ENCODE measurements around the gene RACK1.
"Not testable (repeated sequence)": the region's sequence is repeated elsewhere in the genome, so short reads cannot be mapped to it uniquely, and the experiment has no call there.

Gene RACK1

GRCh38 chr5:181214249-181214648 is 29.5 kb downstream of the RACK1 start:
- DNase-seq (ENCODE audit: low read depth) = not testable (repeated sequence)

GRCh38 chr5:181212934-181213333 is 30.8 kb downstream of the RACK1 start:
- DNase-seq (ENCODE audit: low read depth) = no peak

- no peak for DNase-seq (ENCODE audit: low read depth)
These were observed 31.6 kb downstream of the RACK1 start for GRCh38 chr5:181212080-181212479.

GRCh38 chr5:181211208-181211607 is 32.5 kb downstream of the RACK1 start:
- DNase-seq (ENCODE audit: low read depth) = no peak

- DNase-seq (ENCODE audit: low read depth) = not testable (repeated sequence)
These were observed 33.0 kb downstream of the RACK1 start for GRCh38 chr5:181210698-181211097.

GRCh38 chr5:181210148-181210547 is 33.6 kb downstream of the RACK1 start:
- not testable (repeated sequence) for DNase-seq (ENCODE audit: low read depth)

- not testable (repeated sequence) for DNase-seq (ENCODE audit: low read depth)
These were observed 34.7 kb downstream of the RACK1 start for GRCh38 chr5:181209006-181209405.

- no peak for DNase-seq (ENCODE audit: low read depth)
These were observed 35.8 kb downstream of the RACK1 start for GRCh38 chr5:181207960-181208253.

- no peak for DNase-seq (ENCODE audit: low read depth)
These were observed 36.3 kb downstream of the RACK1 start for GRCh38 chr5:181207214-181207959.

- DNase-seq (ENCODE audit: low read depth) = no peak
These were observed 37.7 kb downstream of the RACK1 start for GRCh38 chr5:181205761-181206649.

GRCh38 chr5:181204826-181205760 is 38.6 kb downstream of the RACK1 start, which contains the start of gene TRIM7:
TRIM7 (minus strand) TSS chr5:181205196; CDS start chr5:181205110, 86 bp downstream.
- no peak for DNase-seq (ENCODE audit: low read depth)

GRCh38 chr5:181204113-181204825 is 39.4 kb downstream of the RACK1 start:
- DNase-seq (ENCODE audit: low read depth) = no peak

- DNase-seq (ENCODE audit: low read depth) = no peak
These were observed 40.0 kb downstream of the RACK1 start for GRCh38 chr5:181203777-181204112.

GRCh38 chr5:181203093-181203711 is 40.5 kb downstream of the RACK1 start:
- no peak for DNase-seq (ENCODE audit: low read depth)

- DNase-seq (ENCODE audit: low read depth) = no peak
These were observed 42.9 kb downstream of the RACK1 start for GRCh38 chr5:181200816-181201215.

GRCh38 chr5:181199881-181200638 is 43.6 kb downstream of the RACK1 start:
- DNase-seq (ENCODE audit: low read depth) = no peak

- no peak for DNase-seq (ENCODE audit: low read depth)
These were observed 44.7 kb downstream of the RACK1 start for GRCh38 chr5:181198905-181199519.

GRCh38 chr5:181198106-181198685 is 45.5 kb downstream of the RACK1 start:
- no peak for DNase-seq (ENCODE audit: low read depth)

- DNase-seq (ENCODE audit: low read depth) = no peak
These were observed 46.3 kb downstream of the RACK1 start for GRCh38 chr5:181197326-181197951.
